ENCODE results near the gene E2F4. TPM values are rescaled to one million over a fixed set of nuclear protein-coding genes. Genes with fewer than 3 reads are reported as not detected.
A peak's percentile ranks its signal among the peaks of the same experiment; 100 is the strongest.

The E2F4 gene
- total and polyA plus RNA-seq, 2 donors = 46.9 to 47.7 TPM

- Histone ChIP-seq H3K9me3 (ENCODE audit: control insufficient read depth in 2 of 2, insufficient read depth in 1 of 2, low read length in 1 of 2) (peaks cover 1 to 14% of the 10 kb centered on the region in 2 donors), H3K36me3 (ENCODE audit: control insufficient read depth in 2 of 2, insufficient read depth in 2 of 2, low read length in 1 of 2) (no peaks in the 10 kb centered on the region), H3K27ac (ENCODE audit: low read depth in 1 of 2, low read length in 1 of 2) (peak within 1 kb of the TSS; percentile 17 to 72), H3K27me3 (ENCODE audit: control insufficient read depth in 2 of 2, insufficient read depth in 1 of 2, low read length in 1 of 2) (peaks cover 87 to 100% of the 10 kb centered on the region in 2 donors), H3K4me3 (ENCODE audit: low read length in 2 of 2) (peak within 1 kb of the TSS in 1 of 2 donors; percentile 35), H3K4me1 (ENCODE audit: control insufficient read depth in 2 of 2, insufficient read depth in 2 of 2, low read length in 2 of 2) (peaks cover 6 to 24% of the 10 kb centered on the region in 2 donors)
- no peak for DNase-seq (ENCODE audit: low read depth in 6 of 9, low spot score in 9 of 9)
- 2% methylated on average over 50 of the region's 50 CpGs for WGBS
Measured at GRCh38 chr16:67170168-67170948, 21.6 kb upstream of the E2F4 start, which contains the start of gene NOL3. NOL3 (plus strand) TSS chr16:67170538.

- Histone ChIP-seq H3K4me3 (ENCODE audit: low read length in 2 of 2) (no peak overlapping the region), H3K27me3 (ENCODE audit: control insufficient read depth in 2 of 2, insufficient read depth in 1 of 2, low read length in 1 of 2) (peaks cover 81 to 100% of the 10 kb centered on the region in 2 donors), H3K36me3 (ENCODE audit: control insufficient read depth in 2 of 2, insufficient read depth in 2 of 2, low read length in 1 of 2) (no peaks in the 10 kb centered on the region), H3K27ac (ENCODE audit: low read depth in 1 of 2, low read length in 1 of 2) (peak overlapping the region; percentile 17 to 72), H3K4me1 (ENCODE audit: control insufficient read depth in 2 of 2, insufficient read depth in 2 of 2, low read length in 2 of 2) (peaks cover 6 to 24% of the 10 kb centered on the region in 2 donors), H3K9me3 (ENCODE audit: control insufficient read depth in 2 of 2, insufficient read depth in 1 of 2, low read length in 1 of 2) (peaks cover 1 to 14% of the 10 kb centered on the region in 2 donors)
- no peak for DNase-seq (ENCODE audit: low read depth in 6 of 9, low spot score in 9 of 9)
- WGBS = 54% methylated on average over 14 of the region's 14 CpGs
Measured at GRCh38 chr16:67170949-67171649, 20.9 kb upstream of the E2F4 start.

GRCh38 chr16:67173323-67173722 lies 18.6 kb upstream of the E2F4 start:
- Histone ChIP-seq H3K9me3 (ENCODE audit: control insufficient read depth in 2 of 2, insufficient read depth in 1 of 2, low read length in 1 of 2) (peaks cover 1 to 7% of the 10 kb centered on the region in 2 donors), H3K27ac (ENCODE audit: low read depth in 1 of 2, low read length in 1 of 2) (no peak overlapping the region), H3K27me3 (ENCODE audit: control insufficient read depth in 2 of 2, insufficient read depth in 1 of 2, low read length in 1 of 2) (peaks cover 78 to 100% of the 10 kb centered on the region in 2 donors), H3K4me3 (ENCODE audit: low read length in 2 of 2) (no peak overlapping the region), H3K4me1 (ENCODE audit: control insufficient read depth in 2 of 2, insufficient read depth in 2 of 2, low read length in 2 of 2) (peaks cover 8 to 27% of the 10 kb centered on the region in 2 donors), H3K36me3 (ENCODE audit: control insufficient read depth in 2 of 2, insufficient read depth in 2 of 2, low read length in 1 of 2) (no peaks in the 10 kb centered on the region)
- DNase-seq (ENCODE audit: low read depth in 6 of 9, low spot score in 9 of 9) = no peak
- 95% methylated on average over 1 of the region's 1 CpG for WGBS

GRCh38 chr16:67173808-67174705 lies 17.9 kb upstream of the E2F4 start:
- 2% methylated on average over 71 of the region's 71 CpGs for WGBS
- H3K36me3 ChIP-seq (ENCODE audit: control insufficient read depth in 2 of 2, insufficient read depth in 2 of 2, low read length in 1 of 2) = no peaks in the 10 kb centered on the region
- peak overlapping the region in 1 of 2 donors; percentile 20 for H3K4me3 ChIP-seq (ENCODE audit: low read length in 2 of 2)
- no peak for DNase-seq (ENCODE audit: low read depth in 6 of 9, low spot score in 9 of 9)
- peaks cover 10 to 33% of the 10 kb centered on the region in 2 donors for H3K4me1 ChIP-seq (ENCODE audit: control insufficient read depth in 2 of 2, insufficient read depth in 2 of 2, low read length in 2 of 2)
- no peak overlapping the region for H3K27ac ChIP-seq (ENCODE audit: low read depth in 1 of 2, low read length in 1 of 2)
- peaks cover 78 to 100% of the 10 kb centered on the region in 2 donors for H3K27me3 ChIP-seq (ENCODE audit: control insufficient read depth in 2 of 2, insufficient read depth in 1 of 2, low read length in 1 of 2)
- H3K9me3 ChIP-seq (ENCODE audit: control insufficient read depth in 2 of 2, insufficient read depth in 1 of 2, low read length in 1 of 2) = peaks cover 1 to 7% of the 10 kb centered on the region in 2 donors

- Histone ChIP-seq H3K36me3 (ENCODE audit: control insufficient read depth in 2 of 2, insufficient read depth in 2 of 2, low read length in 1 of 2) (no peaks in the 10 kb centered on the region), H3K4me3 (ENCODE audit: low read length in 2 of 2) (peak overlapping the region in 1 of 2 donors; percentile 20), H3K4me1 (ENCODE audit: control insufficient read depth in 2 of 2, insufficient read depth in 2 of 2, low read length in 2 of 2) (peaks cover 10 to 31% of the 10 kb centered on the region in 2 donors), H3K9me3 (ENCODE audit: control insufficient read depth in 2 of 2, insufficient read depth in 1 of 2, low read length in 1 of 2) (peaks cover 2 to 4% of the 10 kb centered on the region in 2 donors), H3K27me3 (ENCODE audit: control insufficient read depth in 2 of 2, insufficient read depth in 1 of 2, low read length in 1 of 2) (peaks cover 74 to 100% of the 10 kb centered on the region in 2 donors), H3K27ac (ENCODE audit: low read depth in 1 of 2, low read length in 1 of 2) (no peak overlapping the region)
- 33% methylated on average over 31 of the region's 31 CpGs for WGBS
- no peak for DNase-seq (ENCODE audit: low read depth in 6 of 9, low spot score in 9 of 9)
Measured at GRCh38 chr16:67174706-67175231, 17.2 kb upstream of the E2F4 start.

GRCh38 chr16:67176662-67177061 lies 15.3 kb upstream of the E2F4 start:
- no peak for DNase-seq (ENCODE audit: low read depth in 6 of 9, low spot score in 9 of 9)
- no peaks in the 10 kb centered on the region for H3K36me3 ChIP-seq (ENCODE audit: control insufficient read depth in 2 of 2, insufficient read depth in 2 of 2, low read length in 1 of 2)
- 96% methylated on average over 12 of the region's 12 CpGs for WGBS
- peaks cover 2 to 4% of the 10 kb centered on the region in 2 donors for H3K9me3 ChIP-seq (ENCODE audit: control insufficient read depth in 2 of 2, insufficient read depth in 1 of 2, low read length in 1 of 2)
- H3K27ac ChIP-seq (ENCODE audit: low read depth in 1 of 2, low read length in 1 of 2) = no peak overlapping the region
- H3K4me1 ChIP-seq (ENCODE audit: control insufficient read depth in 2 of 2, insufficient read depth in 2 of 2, low read length in 2 of 2) = peaks cover 7 to 22% of the 10 kb centered on the region in 2 donors
- H3K27me3 ChIP-seq (ENCODE audit: control insufficient read depth in 2 of 2, insufficient read depth in 1 of 2, low read length in 1 of 2) = peaks cover 57 to 84% of the 10 kb centered on the region in 2 donors
- H3K4me3 ChIP-seq (ENCODE audit: low read length in 2 of 2) = no peak overlapping the region

GRCh38 chr16:67177743-67178699 lies 13.9 kb upstream of the E2F4 start:
- no peak overlapping the region for H3K27ac ChIP-seq (ENCODE audit: low read depth in 1 of 2, low read length in 1 of 2)
- 7% methylated on average over 73 of the region's 73 CpGs for WGBS
- peak in 2 of 9 donors; percentile 29 to 47 for DNase-seq (ENCODE audit: low read depth in 6 of 9, low spot score in 9 of 9)
- peak overlapping the region in 1 of 2 donors; percentile 21 for H3K4me3 ChIP-seq (ENCODE audit: low read length in 2 of 2)
- peaks cover 50 to 71% of the 10 kb centered on the region in 2 donors for H3K27me3 ChIP-seq (ENCODE audit: control insufficient read depth in 2 of 2, insufficient read depth in 1 of 2, low read length in 1 of 2)
- H3K36me3 ChIP-seq (ENCODE audit: control insufficient read depth in 2 of 2, insufficient read depth in 2 of 2, low read length in 1 of 2) = no peaks in the 10 kb centered on the region
- peaks cover 7 to 29% of the 10 kb centered on the region in 2 donors for H3K4me1 ChIP-seq (ENCODE audit: control insufficient read depth in 2 of 2, insufficient read depth in 2 of 2, low read length in 2 of 2)
- H3K9me3 ChIP-seq (ENCODE audit: control insufficient read depth in 2 of 2, insufficient read depth in 1 of 2, low read length in 1 of 2) = peaks cover 1 to 4% of the 10 kb centered on the region in 2 donors

Measured in thymus (tissue), 11 donors.